Hepatocyte (in vitro differentiated cells): Measurements from ENCODE around the gene PCCB. TPM values are rescaled to one million over a fixed set of nuclear protein-coding genes. Genes with fewer than 3 reads are reported as not detected.

Source experiments
- DNase-seq: peaks from one replicate; pipeline ENCODE4 v3.0.0-alpha.2; 2016; ENCODE audit warnings: low spot score
- H2AFZ ChIP-seq: fragments of 200-600 bp; sonication (generic); 2 replicates; pipeline ENCODE4 v1.6.0; 2016; ENCODE audit warnings: antibody characterized with exemption, mild to moderate bottlenecking
- H3K27ac ChIP-seq: fragments of 200-600 bp; sonication (generic); 2 replicates; pipeline ENCODE4 v1.5.1; 2016; ENCODE audit warnings: mild to moderate bottlenecking
- H3K27me3 ChIP-seq: fragments of 200-600 bp; sonication (generic); 2 replicates; pipeline ENCODE4 v1.6.1; 2016
- H3K36me3 ChIP-seq: fragments of 200-600 bp; sonication (generic); replicated peaks from 2 replicates; pipeline ENCODE4 v1.5.1; 2016; ENCODE audit warnings: low read depth; ENCODE audit not compliant: insufficient read depth
- H3K4me1 ChIP-seq: fragments of 200-600 bp; sonication (generic); 2 replicates; pipeline ENCODE4 v1.5.1; 2016; ENCODE audit warnings: mild to moderate bottlenecking, moderate library complexity; ENCODE audit not compliant: insufficient read depth
- H3K4me2 ChIP-seq: fragments of 200-600 bp; sonication (generic); 2 replicates; pipeline ENCODE4 v1.6.0; 2016
- H3K4me3 ChIP-seq: fragments of 200-600 bp; sonication (generic); 2 replicates; pipeline ENCODE4 v1.5.1; 2016; ENCODE audit warnings: mild to moderate bottlenecking
- H3K79me2 ChIP-seq: fragments of 200-600 bp; sonication (generic); 2 replicates; pipeline ENCODE4 v1.6.0; 2017; ENCODE audit warnings: mild to moderate bottlenecking
- H3K9me2 ChIP-seq: fragments of 200-600 bp; sonication (generic); replicated peaks from 2 replicates; pipeline ENCODE4 v1.6.0; 2017; ENCODE audit warnings: mild to moderate bottlenecking; ENCODE audit not compliant: insufficient read depth
- H3K9me3 ChIP-seq: fragments of 200-600 bp; sonication (generic); 2 replicates; pipeline ENCODE4 v1.5.1; 2016; ENCODE audit warnings: low read depth, mild to moderate bottlenecking
- H4K20me1 ChIP-seq: fragments of 200-600 bp; sonication (generic); 2 replicates; pipeline ENCODE4 v1.6.0; 2016; ENCODE audit warnings: mild to moderate bottlenecking; ENCODE audit not compliant: insufficient read depth, poor library complexity, severe bottlenecking
- EZH2 ChIP-seq: fragments of 200-600 bp; sonication (generic); IDR thresholded peaks from 2 replicates; pipeline ENCODE4 v1.6.1; 2016; ENCODE audit warnings: antibody characterized with exemption, mild to moderate bottlenecking, borderline replicate concordance
- EZH2phosphoT487 ChIP-seq: fragments of 200-600 bp; sonication (generic); IDR thresholded peaks from one replicate; pipeline ENCODE4 v1.6.1; 2018; ENCODE audit warnings: antibody characterized with exemption, mild to moderate bottlenecking, low read depth, moderate library complexity; ENCODE audit not compliant: unreplicated experiment, severe bottlenecking
- WGBS: methylation state at CpG from one replicate; pipeline ENCODE4 v1.1.6; 2016; ENCODE audit warnings: low lambda C conversion rate; ENCODE audit errors: missing lambda C conversion rate; 5-methylcytosine and 5-hydroxymethylcytosine counted together
- polyA plus RNA-seq: library from polyadenylated mRNA; unstranded; fragments of >200 nt; fragmentation: Nextera tagmentation; extraction: Ambion mirVana; gene quantifications from 2 replicates; pipeline ENCODE4 v1.2.1, GENCODE V29; 2016
- total RNA-seq: library from RNA; depleted of rRNA; stranded (reverse); fragments of >200 nt; gene quantifications from 2 replicates; pipeline ENCODE4 v1.2.3, GENCODE V29; 2014
- TF ChIP-seq, protein P1 (sequence below): fragments of 200-600 bp; sonication (generic); IDR thresholded peaks from 2 replicates; pipeline ENCODE4 v1.5.1; 2016; ENCODE audit warnings: antibody characterized with exemption, mild to moderate bottlenecking; ENCODE audit not compliant: poor library complexity

Gene PCCB
- total and polyA plus RNA-seq, 2 experiments from 2014 or later = 32.0 to 52.7 TPM

- Histone ChIP-seq H3K36me3 (no peaks in the 10 kb centered on the region), H3K27ac (no peak overlapping the region), H3K27me3 (no peaks in the 10 kb centered on the region), H3K4me1 (no peaks in the 10 kb centered on the region), H4K20me1 (no peaks in the 10 kb centered on the region), H3K9me3 (no peaks in the 10 kb centered on the region), H3K4me3 (no peak overlapping the region), H3K4me2 (no peak overlapping the region), H3K79me2 (no peaks in the 10 kb centered on the region), H3K9me2 (no peaks in the 10 kb centered on the region), H2AFZ (no peak overlapping the region)
- no peak for DNase-seq
- TF ChIP-seq EZH2 (no peak), EZH2phosphoT487 (no peak)
- TF ChIP-seq, protein P1, sequence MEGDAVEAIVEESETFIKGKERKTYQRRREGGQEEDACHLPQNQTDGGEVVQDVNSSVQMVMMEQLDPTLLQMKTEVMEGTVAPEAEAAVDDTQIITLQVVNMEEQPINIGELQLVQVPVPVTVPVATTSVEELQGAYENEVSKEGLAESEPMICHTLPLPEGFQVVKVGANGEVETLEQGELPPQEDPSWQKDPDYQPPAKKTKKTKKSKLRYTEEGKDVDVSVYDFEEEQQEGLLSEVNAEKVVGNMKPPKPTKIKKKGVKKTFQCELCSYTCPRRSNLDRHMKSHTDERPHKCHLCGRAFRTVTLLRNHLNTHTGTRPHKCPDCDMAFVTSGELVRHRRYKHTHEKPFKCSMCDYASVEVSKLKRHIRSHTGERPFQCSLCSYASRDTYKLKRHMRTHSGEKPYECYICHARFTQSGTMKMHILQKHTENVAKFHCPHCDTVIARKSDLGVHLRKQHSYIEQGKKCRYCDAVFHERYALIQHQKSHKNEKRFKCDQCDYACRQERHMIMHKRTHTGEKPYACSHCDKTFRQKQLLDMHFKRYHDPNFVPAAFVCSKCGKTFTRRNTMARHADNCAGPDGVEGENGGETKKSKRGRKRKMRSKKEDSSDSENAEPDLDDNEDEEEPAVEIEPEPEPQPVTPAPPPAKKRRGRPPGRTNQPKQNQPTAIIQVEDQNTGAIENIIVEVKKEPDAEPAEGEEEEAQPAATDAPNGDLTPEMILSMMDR = no peak
- 94% methylated on average over 2 of the region's 2 CpGs for WGBS
These were observed 43.1 kb downstream of the PCCB start for GRCh38 chr3:136293279-136293678.

- H3K9me3 ChIP-seq = no peaks in the 10 kb centered on the region
- no peaks in the 10 kb centered on the region for H3K79me2 ChIP-seq
- no peaks in the 10 kb centered on the region for H4K20me1 ChIP-seq
- no peak for TF ChIP-seq EZH2
- TF ChIP-seq EZH2phosphoT487 = no peak
- no peak overlapping the region for H3K27ac ChIP-seq
- DNase-seq = no peak
- H3K27me3 ChIP-seq = no peaks in the 10 kb centered on the region
- H3K4me2 ChIP-seq = no peak overlapping the region
- no peak overlapping the region for H3K4me3 ChIP-seq
- no peak overlapping the region for H2AFZ ChIP-seq
- WGBS = 94% methylated on average over 1 of the region's 1 CpG
- no peaks in the 10 kb centered on the region for H3K4me1 ChIP-seq
- no peaks in the 10 kb centered on the region for H3K9me2 ChIP-seq
- H3K36me3 ChIP-seq = no peaks in the 10 kb centered on the region
These were observed 44.0 kb downstream of the PCCB start for GRCh38 chr3:136294176-136294575.

- Histone ChIP-seq H3K27me3 (no peaks in the 10 kb centered on the region), H3K4me2 (no peak overlapping the region), H4K20me1 (no peaks in the 10 kb centered on the region), H3K36me3 (no peaks in the 10 kb centered on the region), H3K27ac (no peak overlapping the region), H3K9me3 (no peaks in the 10 kb centered on the region), H3K79me2 (no peaks in the 10 kb centered on the region), H3K4me1 (no peaks in the 10 kb centered on the region), H3K4me3 (no peak overlapping the region), H2AFZ (no peak overlapping the region), H3K9me2 (no peaks in the 10 kb centered on the region)
- DNase-seq = no peak
- no peak for TF ChIP-seq EZH2phosphoT487
- TF ChIP-seq, protein P1 = no peak
- TF ChIP-seq EZH2 = no peak
- WGBS = 73% methylated on average over 5 of the region's 5 CpGs
These were observed 46.8 kb downstream of the PCCB start for GRCh38 chr3:136296960-136297359.

- no peak for DNase-seq
- Histone ChIP-seq H3K9me3 (no peaks in the 10 kb centered on the region), H3K27me3 (no peaks in the 10 kb centered on the region), H4K20me1 (no peaks in the 10 kb centered on the region), H3K36me3 (no peaks in the 10 kb centered on the region), H2AFZ (no peak overlapping the region), H3K4me1 (no peaks in the 10 kb centered on the region), H3K27ac (no peak overlapping the region), H3K9me2 (no peaks in the 10 kb centered on the region), H3K4me2 (no peak overlapping the region), H3K4me3 (no peak overlapping the region), H3K79me2 (no peaks in the 10 kb centered on the region)
- WGBS = 92% methylated on average over 8 of the region's 8 CpGs
- TF ChIP-seq EZH2 (no peak), EZH2phosphoT487 (no peak)
These were observed 47.7 kb downstream of the PCCB start for GRCh38 chr3:136297826-136298225.
